AML-193 (cell line): ENCODE measurements around the gene MIAT.
A peak's percentile ranks its signal among the peaks of the same experiment; 100 is the strongest.
"Not testable (repeated sequence)": the region's sequence is repeated elsewhere in the genome, so short reads cannot be mapped to it uniquely, and the experiment has no call there.

Experiments used
- DNase-seq, 2 experiments: peaks; one replicate each; lab custom pipeline; 2025; lab: John Stamatoyannopoulos, UW

Gene MIAT

DNA sequence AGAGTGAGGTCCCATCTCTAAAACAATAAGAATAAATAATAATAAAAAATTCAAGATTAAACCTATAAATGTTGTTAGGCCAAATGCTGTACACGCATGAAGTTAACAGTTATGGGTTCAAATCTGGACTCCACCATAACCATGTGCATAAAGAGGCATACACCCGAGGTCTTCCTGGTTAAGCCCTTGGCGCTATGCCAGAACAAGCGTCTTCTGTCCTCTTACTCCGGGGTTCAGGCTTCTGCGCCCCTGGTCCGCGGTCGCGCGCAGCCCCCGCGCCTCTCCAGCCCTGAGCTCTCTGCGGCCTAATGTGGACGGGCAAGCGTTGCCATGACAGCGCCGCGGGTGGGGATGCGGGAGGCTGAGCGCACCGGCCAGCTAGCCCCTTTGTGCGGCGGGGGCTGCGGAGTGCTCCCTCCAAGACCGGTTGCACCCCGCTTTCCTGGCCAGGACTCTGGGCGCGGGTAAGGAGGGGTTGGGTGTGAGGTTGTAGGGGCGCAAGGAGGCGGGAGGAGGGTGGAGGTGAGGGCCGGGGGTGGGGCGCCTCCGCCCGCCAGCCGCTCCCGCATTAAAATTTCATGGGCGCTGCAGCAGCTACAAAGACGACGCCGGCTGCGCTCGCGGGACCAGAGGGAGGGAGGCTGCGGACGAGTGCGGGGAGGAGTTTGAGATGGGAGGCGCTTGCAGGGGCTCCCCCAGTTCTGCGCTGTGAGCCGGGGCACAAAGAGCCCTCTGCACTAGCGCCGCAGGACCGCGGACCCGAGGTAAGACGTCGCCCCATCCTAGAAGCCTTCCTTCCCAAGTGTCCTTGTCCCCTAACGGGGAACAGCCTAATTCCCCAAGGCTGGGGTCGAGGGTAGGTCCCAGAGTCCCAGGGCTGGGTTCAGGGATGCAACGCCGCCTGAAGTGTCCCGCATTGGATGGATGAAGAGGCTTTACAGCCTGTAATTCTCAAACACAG, at the start of gene MIAT:
Gene MIAT, plus strand, starts transcription at position 698 of the 961 bp plus-strand sequence.
- no peak for DNase-seq

DNA sequence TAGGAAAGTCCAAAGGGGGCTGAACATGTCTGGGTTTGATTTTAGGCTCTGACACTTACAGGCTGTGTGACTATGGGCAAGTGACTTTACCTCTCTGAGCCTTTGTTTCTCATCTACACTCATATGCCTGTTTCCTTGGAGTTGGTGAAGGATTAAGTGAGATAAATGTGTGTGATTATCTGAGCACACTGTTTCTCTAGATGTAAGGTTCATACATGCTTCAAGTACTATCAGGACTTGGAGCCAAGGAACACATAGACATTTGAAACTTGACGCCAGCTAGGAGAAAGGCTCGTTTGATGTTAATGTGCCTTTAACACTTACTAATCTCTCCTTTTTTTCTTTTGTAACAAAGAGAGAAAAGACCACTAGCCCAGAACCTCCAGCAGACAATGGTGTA, 49.3 kb upstream of the MIAT start:
- DNase-seq, result no peak

DNA sequence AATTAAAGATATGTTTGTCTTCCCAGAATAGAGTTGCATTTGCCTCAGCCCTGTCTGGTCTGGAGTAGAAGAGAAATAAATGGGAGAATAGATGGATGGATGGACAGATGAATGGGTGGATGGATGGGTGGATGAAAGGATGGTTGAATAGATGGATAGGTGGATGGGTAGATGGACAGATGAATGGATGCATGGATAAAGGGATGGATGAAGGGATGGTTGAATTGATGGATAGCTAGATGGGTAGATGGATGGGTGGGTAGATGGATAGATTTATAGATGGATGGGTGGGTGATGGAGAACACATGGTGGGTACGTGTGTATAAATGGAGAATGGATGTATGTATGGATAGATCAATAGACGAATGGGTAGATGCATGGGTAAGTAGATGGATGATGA, 48.1 kb upstream of the MIAT start:
- no peak for DNase-seq

DNA sequence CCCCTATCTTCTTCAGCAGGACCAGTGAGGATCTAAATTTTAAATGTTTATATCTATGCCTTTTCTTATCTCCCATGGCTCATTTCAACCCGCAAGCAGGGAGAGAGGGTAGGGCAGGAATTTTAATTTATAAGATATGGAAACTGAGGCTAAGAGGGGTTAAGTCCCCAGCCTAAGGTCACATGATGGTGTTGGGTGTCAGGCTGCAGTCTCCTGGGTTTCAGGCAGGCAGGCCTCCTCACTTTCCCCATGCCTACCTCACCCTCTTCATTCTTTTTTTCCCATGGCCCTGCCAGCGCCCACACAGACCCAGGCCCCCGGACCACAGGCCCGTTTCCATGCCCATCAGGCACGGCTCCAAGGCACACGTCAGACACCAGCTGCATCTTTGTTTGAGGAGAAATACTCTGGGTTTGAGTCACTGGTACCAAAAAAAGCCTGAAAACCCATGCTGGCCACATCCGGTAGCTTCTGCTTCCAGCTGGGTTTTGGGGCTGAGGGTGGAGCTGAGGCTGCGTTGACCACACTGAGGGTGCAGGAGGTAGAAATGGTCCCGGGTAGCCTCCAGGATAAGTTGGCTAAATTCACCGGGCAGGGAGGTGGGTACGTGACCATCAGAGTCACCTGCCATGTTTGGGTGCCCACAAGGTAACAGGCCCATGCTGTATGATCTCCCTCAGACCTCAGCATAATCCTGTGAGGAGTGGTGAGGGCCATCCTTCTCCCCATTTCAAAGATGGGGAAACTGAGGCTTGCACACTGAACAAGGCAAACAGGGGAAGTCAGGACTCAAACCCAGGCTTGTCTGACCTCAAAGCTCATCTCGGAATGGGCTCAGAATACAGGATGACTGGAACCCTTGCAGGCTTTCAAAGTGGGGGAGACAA, 47.1 kb upstream of the MIAT start:
- DNase-seq, result peak in 1 of 2 experiments; percentile 5

DNA sequence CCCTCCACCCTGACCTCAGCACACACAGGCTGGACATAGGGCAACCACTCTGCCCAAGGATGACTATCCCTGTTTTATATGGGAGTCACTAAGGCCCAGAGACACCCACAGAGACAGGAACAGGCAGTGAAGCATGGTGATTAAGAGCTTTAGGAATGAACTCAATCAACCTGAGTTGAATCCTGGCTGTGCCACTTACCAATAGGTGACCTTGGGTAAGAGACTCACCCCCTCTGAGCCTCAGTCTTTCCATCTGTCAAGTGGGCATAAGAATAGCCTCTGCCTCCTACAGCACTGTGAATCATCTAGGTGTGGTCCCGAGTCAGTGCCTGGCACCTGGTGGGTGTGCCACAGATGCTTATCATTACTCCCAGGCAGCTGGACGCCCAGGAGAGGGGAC, 46.4 kb upstream of the MIAT start:
- DNase-seq, result no peak

DNA sequence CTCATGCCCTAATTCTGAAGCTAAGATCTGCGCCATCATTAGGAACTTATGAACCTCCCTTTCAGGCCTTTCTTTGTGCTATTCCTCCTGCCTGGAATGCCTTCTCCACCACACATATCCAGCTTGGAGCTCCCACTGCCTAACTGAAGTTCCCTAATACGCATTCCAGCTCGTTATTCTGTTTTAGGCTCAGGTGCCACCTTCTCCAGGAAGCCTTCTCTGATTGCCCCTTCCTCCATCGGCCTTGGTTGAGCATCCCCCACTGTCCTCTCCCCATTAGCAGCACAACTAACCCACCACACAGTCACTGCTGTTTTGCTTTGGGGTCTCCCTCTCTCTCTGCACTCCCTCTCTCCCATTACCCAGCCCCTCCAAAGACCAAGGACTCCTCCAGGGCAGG, 44.7 kb upstream of the MIAT start:
- DNase-seq, result no peak

DNA sequence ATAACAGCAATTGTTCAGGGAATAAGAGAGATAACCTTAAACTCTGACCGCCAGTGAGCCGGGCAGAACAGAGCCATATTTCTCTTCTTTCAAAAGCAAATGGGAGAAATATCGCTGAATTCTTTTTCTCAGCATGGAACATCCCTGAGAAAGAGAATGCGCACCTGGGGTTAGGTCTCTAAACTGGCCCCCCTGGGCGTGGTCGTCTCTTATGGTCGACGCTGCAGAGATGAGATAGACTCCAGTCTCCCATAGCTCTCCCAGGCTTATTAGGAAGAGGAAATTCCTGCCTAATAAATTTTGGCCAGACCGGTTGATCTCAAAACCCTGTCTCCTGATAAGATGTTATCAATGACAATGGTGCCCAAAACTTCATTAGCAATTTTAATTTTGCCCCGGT, 43.6 kb upstream of the MIAT start:
- not testable (repeated sequence) for DNase-seq

DNA sequence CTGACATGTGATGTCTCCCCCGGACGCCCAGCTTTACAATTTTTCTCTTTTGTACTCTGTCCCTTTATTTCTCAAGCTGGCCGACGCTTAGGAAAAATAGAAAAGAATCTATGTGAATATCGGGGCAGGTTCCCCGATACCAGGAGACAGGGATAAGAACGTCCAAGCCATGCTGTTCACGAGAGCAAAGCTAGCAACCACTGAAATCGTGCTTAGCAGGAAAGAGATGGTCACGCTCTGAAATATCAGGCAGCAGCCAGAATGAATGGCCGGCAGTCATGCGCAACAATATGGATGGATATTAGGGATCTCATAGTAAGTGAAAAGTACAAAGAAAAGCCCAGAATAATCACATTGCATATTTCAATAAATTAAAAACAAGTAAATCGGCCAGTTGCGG, 43.1 kb upstream of the MIAT start:
- no peak for DNase-seq

DNA sequence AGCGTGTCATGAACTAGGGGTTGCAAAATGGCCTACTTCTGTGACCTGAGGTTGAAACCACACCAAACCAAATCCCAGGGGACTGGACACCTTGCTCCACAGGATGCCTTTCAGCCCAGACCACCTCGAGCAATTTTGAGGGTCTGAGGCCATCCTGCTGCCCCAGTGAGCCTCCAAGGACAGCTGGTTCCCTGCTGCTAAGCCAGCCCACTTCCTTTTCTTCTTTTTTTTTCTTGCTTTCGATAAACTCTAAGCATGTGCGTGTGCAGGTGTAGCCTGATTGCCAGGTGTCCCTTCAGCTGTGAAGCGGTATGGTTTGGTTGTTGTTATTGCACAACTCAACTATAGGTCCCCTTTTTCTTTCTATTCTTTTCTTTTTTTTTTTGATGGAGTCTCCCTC, 42.2 kb upstream of the MIAT start:
- no peak for DNase-seq

DNA sequence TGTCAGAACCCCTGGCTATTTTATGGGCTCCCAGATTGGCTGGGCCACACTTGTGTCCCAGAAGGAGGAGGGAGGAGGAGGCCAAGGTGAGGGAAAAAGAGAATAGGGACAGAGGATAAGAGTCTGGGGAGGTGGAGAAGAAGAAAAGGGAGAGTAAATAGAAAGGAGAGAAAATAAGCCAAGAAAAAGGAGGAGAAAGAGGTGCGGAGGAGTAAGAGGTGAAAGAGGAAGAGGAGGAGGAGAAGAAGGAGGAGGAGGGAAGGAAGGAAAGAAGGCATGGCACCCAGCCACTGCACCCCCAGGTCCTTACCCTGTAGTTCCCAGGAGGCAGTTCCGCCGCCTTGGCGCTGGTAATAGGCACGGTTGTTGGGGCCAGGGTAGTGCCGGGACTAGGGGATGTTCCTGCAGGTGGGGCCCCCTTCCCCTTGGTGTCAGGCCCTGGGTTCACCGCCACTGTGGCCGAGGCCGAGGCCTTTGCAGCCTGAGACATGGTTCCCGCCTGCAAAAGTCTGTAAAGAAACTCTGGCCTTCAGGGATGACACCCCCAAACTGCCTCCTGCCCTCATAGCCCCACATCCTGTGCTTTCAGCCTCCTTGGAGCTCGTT, 41.5 kb upstream of the MIAT start:
- DNase-seq, result no peak

DNA sequence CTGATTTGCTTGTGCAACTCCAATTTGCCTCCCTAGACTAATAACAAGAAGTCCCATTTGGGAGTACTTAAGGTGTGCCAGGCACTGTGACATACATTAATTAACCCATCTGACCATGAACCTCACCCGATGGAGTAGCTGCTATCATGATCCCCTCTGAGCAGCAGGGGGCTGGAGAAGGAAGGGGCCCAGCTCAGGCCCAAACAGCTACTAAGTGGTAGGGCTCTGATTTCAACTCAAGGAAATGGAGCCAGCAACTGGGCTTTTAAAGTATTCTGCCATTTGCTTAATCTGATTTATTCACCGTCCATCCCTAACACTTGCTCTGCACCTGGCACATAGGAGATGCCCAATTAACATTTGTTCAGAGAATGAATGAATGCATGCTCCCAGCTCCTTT, 40.7 kb upstream of the MIAT start:
- no peak for DNase-seq

DNA sequence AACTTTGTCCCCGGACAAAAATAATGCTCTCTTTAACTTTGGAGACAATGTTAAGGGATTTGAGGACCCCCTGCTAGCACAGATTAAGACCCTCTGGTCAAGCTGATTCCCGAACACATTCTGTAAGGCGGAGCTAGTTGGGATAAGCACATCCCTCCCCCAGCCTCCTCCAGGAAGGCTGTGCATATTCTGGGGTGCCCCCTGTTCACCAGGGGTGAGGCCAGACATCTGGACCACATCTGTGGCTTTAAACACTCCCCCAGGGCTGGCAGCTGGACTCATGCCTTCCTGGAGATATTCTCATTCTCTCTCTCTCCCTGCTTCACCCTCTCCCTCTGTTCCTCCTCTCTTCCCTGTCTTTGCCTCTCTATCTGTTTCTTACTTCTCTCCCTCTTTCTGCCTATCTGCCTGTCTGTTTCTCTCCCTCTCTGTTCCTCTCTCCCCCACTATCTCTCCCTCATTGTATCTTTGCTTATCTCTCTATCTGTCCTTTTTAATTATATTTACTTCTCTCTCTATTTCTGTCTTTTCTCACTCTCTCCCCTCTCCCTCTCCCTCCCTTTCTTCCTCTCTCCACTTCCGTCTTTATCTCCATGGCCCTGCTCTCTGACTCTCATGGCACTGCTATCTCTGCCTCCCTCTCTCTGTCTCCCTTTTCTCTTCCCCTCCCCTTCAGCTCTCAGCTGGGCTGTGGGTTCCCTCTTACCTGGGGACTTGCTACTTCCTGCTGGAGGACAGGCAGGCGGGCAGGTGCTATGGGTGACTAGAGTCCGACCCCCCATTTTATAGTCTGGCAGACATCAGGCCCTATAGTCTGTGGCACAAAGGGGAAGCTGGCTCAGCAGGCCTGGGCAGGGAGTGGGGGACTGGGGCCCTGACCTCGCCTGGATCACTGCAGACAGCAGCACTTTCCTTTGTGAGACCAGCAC, 39.9 kb upstream of the MIAT start, which contains the start of gene CRYBB1:
Gene CRYBB1, minus strand, starts transcription at position 757 of the 929 bp plus-strand sequence. CDS start 1,708 bp downstream, outside the sequence.
- DNase-seq, result peak; percentile 20 to 55

DNA sequence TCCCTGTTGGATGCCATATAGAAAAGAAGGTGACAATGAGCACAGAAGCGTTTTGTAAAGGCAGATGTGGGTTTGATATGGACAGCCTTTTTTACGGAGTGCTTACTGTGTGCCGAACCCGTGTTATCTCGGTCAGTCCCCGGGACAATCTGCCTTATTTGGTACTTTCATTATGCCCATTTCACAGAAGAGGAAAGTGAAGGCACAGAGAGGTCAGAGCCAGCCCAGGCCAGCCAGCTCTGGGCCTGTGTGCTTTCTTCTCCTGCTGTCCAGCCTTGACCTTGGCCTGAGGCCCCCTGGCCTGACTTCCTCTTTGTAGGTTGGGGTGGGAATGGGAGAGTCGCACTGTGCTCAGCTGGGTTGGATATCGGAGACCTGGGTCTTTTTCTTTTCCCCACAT, 38.9 kb upstream of the MIAT start:
- no peak for DNase-seq

DNA sequence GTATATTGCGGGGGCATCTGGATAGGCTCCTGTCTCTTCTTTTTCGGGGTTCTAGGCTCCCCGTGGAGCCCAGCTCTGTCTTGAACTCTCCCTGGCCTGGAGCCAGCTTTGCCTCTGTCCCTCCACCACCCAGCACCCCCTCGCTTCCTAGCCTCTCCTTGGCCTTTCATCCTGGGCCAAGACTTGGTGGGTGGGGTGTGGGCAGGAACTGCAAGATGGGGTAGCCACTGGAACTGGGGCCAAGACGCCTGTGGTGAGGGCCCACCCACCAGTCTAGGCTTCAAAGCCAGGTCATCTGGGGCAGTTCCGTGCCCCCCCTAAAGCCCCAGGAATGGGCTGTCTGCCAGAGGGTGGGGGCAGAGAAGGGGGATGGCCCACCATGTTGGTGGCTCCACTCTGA, 37.9 kb upstream of the MIAT start:
- DNase-seq, result no peak

DNA sequence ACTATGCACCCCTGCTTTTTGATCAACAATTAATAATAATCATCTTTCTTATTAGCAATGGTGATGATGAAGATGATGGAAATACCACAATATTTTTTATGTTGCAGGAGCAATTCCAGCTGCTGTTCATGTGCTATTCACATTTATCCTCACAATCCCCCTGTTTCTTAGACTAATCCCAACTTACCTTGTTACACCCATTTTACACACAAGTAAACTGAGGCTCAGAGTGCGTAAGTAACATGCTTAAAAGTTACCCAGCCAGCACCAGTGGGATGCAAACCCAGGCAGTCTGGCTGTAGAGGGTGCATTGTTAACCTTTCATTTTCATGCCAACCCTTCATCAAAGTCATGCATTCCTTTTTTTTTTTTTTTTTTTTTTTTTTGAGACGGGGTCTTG, 37.2 kb upstream of the MIAT start:
- DNase-seq, result no peak

DNA sequence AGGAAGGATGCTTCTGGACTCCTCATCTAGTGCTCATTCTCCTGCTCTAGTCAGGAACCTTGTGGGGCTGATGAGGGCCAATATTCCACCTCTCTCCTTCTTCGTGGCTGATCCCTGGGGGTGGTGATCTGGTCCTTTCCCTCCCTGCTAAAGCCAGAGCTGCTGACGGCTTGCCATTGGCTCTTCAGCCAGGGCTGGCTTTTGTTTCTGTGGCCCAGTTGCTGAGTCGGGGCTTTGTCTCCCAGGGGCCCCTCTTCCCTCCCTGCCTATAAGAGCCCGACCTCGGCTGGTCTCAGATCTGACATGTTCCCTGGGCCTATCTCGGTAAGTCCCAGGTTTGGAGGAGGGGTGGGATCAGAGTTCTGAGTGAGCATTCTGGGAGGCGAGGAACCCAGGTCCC, 35.7 kb upstream of the MIAT start, which contains the start of gene CRYBA4:
Gene CRYBA4, plus strand, starts transcription at position 301 of the 400 bp plus-strand sequence. CDS start 634 bp downstream, outside the sequence.
- no peak for DNase-seq

DNA sequence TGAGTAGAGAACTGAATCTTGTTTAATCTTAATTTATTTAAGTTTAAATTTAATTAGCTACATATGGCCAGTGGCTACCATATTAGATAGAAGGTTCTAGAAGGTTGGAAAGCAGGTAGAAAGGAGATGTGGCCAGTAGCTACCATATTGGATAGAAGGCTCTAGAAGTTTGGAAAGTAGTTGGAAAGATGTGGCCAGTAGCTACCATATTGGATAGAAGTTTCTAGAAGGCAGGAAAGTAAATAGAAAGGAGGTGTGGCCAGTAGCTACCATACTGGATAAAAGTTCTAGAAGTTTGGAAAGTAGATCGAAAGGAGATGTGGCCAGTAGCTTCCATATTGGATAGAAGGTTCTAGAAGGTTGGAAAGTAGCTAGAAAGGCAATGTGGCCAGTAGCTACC, 33.4 kb upstream of the MIAT start:
- no peak for DNase-seq

DNA sequence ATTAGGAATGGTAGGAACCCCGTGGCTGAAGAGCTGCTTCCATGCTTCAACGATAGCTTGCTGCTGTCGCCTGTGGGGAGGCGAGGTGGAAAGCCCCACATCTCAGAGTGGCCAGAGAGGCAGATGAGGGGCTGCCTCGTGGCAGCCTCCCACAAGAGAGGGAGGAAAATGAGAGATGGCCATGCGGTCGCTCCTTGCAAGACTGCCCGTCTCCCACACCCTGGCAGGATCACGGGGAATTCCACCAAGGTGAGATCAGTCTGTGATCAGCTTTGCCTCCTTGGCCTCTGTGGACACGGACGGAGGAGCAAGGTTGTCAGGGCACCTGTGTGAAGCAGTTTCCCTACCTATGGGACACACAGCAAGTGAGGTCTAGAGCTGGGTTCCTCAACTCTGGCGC, 32.6 kb upstream of the MIAT start:
- no peak for DNase-seq

DNA sequence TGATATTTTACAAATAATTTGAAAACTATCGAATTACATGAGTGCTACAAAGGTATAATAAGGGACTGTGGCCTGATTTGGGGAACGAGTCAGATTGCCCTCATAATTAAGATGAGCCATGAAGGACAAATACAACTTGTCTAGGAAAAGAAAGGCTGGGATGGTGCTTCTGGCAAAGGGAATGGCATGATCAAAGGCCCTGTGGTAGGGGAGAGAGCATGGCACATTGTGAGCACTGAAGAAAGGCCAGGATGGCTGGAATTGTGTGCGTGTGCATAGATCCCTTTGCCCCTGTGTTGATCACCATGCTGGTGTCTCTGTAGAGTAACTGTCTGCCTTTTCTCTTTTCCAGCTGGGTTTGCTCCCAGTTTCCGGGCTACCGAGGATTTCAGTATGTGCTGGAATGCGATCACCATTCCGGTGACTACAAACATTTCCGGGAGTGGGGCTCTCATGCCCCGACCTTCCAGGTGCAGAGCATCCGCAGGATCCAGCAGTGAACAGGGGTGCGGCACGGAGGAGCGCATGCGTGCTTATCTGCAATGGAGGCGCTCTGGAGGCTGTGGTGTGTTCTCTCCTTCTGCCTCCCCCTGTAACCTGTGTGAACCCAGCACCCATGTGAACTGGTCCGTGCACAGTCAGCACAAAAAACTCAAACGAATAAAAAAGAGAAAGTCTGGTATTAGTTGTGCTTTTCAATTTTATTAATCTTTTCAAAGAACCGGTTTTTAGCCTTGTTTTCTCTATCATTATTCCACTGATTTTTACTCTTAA, 27.2 kb upstream of the MIAT start:
- DNase-seq, result no peak

DNA sequence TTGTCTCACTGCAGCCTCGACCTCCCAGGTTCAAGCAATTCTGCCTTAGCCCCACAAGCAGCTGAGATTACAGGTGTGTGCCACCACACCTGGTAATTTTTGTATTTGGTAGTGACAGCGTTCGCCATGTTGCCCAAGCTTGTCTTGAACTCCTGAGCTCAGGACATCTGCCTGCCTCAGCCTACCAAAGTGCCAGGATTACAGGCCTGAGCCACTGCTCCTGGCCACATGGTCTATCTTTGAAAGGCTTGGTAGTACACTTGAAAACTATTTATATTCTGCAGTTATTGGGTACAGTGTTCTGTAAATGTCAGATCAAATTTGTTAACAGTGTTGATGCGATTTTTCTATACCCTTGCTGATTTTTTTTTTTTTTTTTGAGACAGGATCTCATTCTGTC, 26.1 kb upstream of the MIAT start:
- no peak for DNase-seq
